Suprapubic skin (tissue), 4 donors: ENCODE measurements around the gene RGS6. TPM values are rescaled to one million over a fixed set of nuclear protein-coding genes. Genes with fewer than 3 reads are reported as not detected.

ENCODE experiments used
- DNase-seq, 2 donors: peaks; one replicate each; pipeline ENCODE4 v3.0.0-alpha.2; 2019; ENCODE audit warnings: low spot score in 2 of 2
- H3K27ac ChIP-seq: fragments of 200-600 bp; sonication (generic); one replicate; pipeline ENCODE4 v1.5.1; 2019
- H3K27me3 ChIP-seq: fragments of 200-600 bp; sonication (generic); one replicate; pipeline ENCODE4 v1.5.1; 2019
- H3K36me3 ChIP-seq: fragments of 200-600 bp; sonication (generic); one replicate; pipeline ENCODE4 v1.5.1; 2019
- H3K4me1 ChIP-seq: fragments of 200-600 bp; sonication (generic); one replicate; pipeline ENCODE4 v1.5.1; 2019
- H3K4me3 ChIP-seq: fragments of 200-600 bp; sonication (generic); one replicate; pipeline ENCODE4 v1.5.1; 2019; ENCODE audit warnings: mild to moderate bottlenecking
- H3K9me3 ChIP-seq: fragments of 200-600 bp; sonication (generic); one replicate; pipeline ENCODE4 v1.5.1; 2019
- CTCF ChIP-seq, 2 donors: fragments of 200-600 bp in 1 of 2; fragments of 450-650 bp in 1 of 2; sonication (generic) in 1 of 2; IDR thresholded peaks; one replicate each; pipeline ENCODE4 v1.5.1; 2016 to 2019; ENCODE audit warnings: antibody characterized with exemption in 2 of 2, mild to moderate bottlenecking in 1 of 2, moderate library complexity in 1 of 2
- EP300 ChIP-seq: sonication (generic); formaldehyde crosslinking; IDR thresholded peaks from one replicate; pipeline ENCODE4 v1.6.1; 2017; ENCODE audit warnings: antibody characterized with exemption
- POLR2A ChIP-seq, 2 donors: fragments of 450-650 bp; IDR thresholded peaks; one replicate each; pipeline ENCODE4 v1.6.1; 2017; ENCODE audit warnings: antibody characterized with exemption in 2 of 2, mild to moderate bottlenecking in 2 of 2, moderate library complexity in 2 of 2
- POLR2AphosphoS5 ChIP-seq, 3 donors: sonication (generic); formaldehyde crosslinking; IDR thresholded peaks; one replicate each; pipeline ENCODE4 v1.6.1; 2017; ENCODE audit warnings: antibody characterized with exemption in 3 of 3
- WGBS: methylation state at CpG from one replicate; pipeline ENCODE4 v1.1.5; 2018; 5-methylcytosine and 5-hydroxymethylcytosine counted together
- total RNA-seq, 4 donors: library from RNA; depleted of rRNA; stranded (reverse); fragments of >200 nt; gene quantifications; one replicate each; pipeline ENCODE4 v1.1.0, GENCODE V29; 2016

The RGS6 gene
- total RNA-seq, 4 donors from 2014 or later: 0.08 to 4.4 (median 1.0) TPM

- WGBS: 74% methylated on average over 16 of the region's 16 CpGs
- Histone ChIP-seq H3K27me3 (no peaks in the 10 kb centered on the region), H3K27ac (no peak overlapping the region), H3K4me3 (no peak overlapping the region), H3K36me3 (no peaks in the 10 kb centered on the region), H3K4me1 (no peaks in the 10 kb centered on the region), H3K9me3 (no peaks in the 10 kb centered on the region)
- TF ChIP-seq POLR2AphosphoS5 (IDR thresholded peaks at IDR 0.05) (no peak), CTCF (IDR thresholded peaks at IDR 0.05) (no peak), POLR2A (IDR thresholded peaks at IDR 0.05) (no peak), EP300 (no peak)
- DNase-seq: no peak
These were observed 667.6 kb downstream of the RGS6 start for GRCh38 chr14:72599579-72600470.

GRCh38 chr14:72600551-72601330 is 668.5 kb downstream of the RGS6 start:
- no peaks in the 10 kb centered on the region for H3K9me3 ChIP-seq
- H3K4me1 ChIP-seq: no peaks in the 10 kb centered on the region
- TF ChIP-seq CTCF (IDR thresholded peaks at IDR 0.05): no peak
- no peak for TF ChIP-seq POLR2A (IDR thresholded peaks at IDR 0.05)
- TF ChIP-seq EP300: no peak
- TF ChIP-seq POLR2AphosphoS5 (IDR thresholded peaks at IDR 0.05): no peak
- H3K4me3 ChIP-seq: no peak overlapping the region
- no peak overlapping the region for H3K27ac ChIP-seq
- no peaks in the 10 kb centered on the region for H3K36me3 ChIP-seq
- H3K27me3 ChIP-seq: no peaks in the 10 kb centered on the region
- no peak for DNase-seq
- 62% methylated on average over 9 of the region's 9 CpGs for WGBS

- Histone ChIP-seq H3K4me3 (no peak overlapping the region), H3K9me3 (no peaks in the 10 kb centered on the region), H3K27me3 (no peaks in the 10 kb centered on the region), H3K27ac (no peak overlapping the region), H3K4me1 (no peaks in the 10 kb centered on the region), H3K36me3 (no peaks in the 10 kb centered on the region)
- TF ChIP-seq EP300 (no peak), POLR2AphosphoS5 (IDR thresholded peaks at IDR 0.05) (no peak), CTCF (IDR thresholded peaks at IDR 0.05) (no peak), POLR2A (IDR thresholded peaks at IDR 0.05) (no peak)
- 74% methylated on average over 4 of the region's 4 CpGs for WGBS
- DNase-seq: no peak
These were observed 671.4 kb downstream of the RGS6 start for GRCh38 chr14:72603639-72604038.

GRCh38 chr14:72604133-72604532 is 671.9 kb downstream of the RGS6 start:
- TF ChIP-seq CTCF (IDR thresholded peaks at IDR 0.05): no peak
- no peak for TF ChIP-seq EP300
- TF ChIP-seq POLR2A (IDR thresholded peaks at IDR 0.05): no peak
- no peak for TF ChIP-seq POLR2AphosphoS5 (IDR thresholded peaks at IDR 0.05)
- H3K4me3 ChIP-seq: no peak overlapping the region
- H3K9me3 ChIP-seq: no peaks in the 10 kb centered on the region
- no peaks in the 10 kb centered on the region for H3K27me3 ChIP-seq
- WGBS: 91% methylated on average over 3 of the region's 3 CpGs
- no peak overlapping the region for H3K27ac ChIP-seq
- no peaks in the 10 kb centered on the region for H3K36me3 ChIP-seq
- no peaks in the 10 kb centered on the region for H3K4me1 ChIP-seq
- DNase-seq: no peak
